Activated B cell treated with CpG ODN at 0.5 μM for 24 hours (primary cell): ENCODE results near the gene THEM5. TPM values are rescaled to one million over a fixed set of nuclear protein-coding genes. Genes with fewer than 3 reads are reported as not detected.
"Not testable (repeated sequence)": the region's sequence is repeated elsewhere in the genome, so short reads cannot be mapped to it uniquely, and the experiment has no call there.

ENCODE experiments used
- ATAC-seq: fragments of 200-7000 bp; cut with Tn5 transposase; one replicate; pipeline ENCODE4 v1.10.0; 2021; ENCODE audit warnings: low read depth, mild to moderate bottlenecking, moderate library complexity
- CTCF ChIA-PET: fragments of 350-600 bp; sonication (Branson Sonifier 250); formaldehyde crosslinking; loops from one replicate; lab custom pipeline; 2021; ENCODE audit warnings: antibody characterized with exemption; lab: Charles Lee
- POLR2A ChIA-PET: fragments of 350-600 bp; sonication (Branson Sonifier 250); formaldehyde crosslinking; loops from one replicate; lab custom pipeline; 2021; ENCODE audit warnings: antibody characterized with exemption; lab: Charles Lee
- DNase-seq: peaks from one replicate; pipeline ENCODE4 v3.0.0; 2022
- H3K27ac Mint-ChIP-seq: one replicate; pipeline ENCODE4 v1.8.0; 2020; ENCODE audit warnings: mixed read lengths
- H3K27me3 Mint-ChIP-seq: one replicate; pipeline ENCODE4 v1.8.0; 2021; ENCODE audit warnings: mixed read lengths
- H3K36me3 Mint-ChIP-seq: one replicate; pipeline ENCODE4 v1.8.0; 2021; ENCODE audit warnings: low read depth, mixed read lengths
- H3K4me1 Mint-ChIP-seq: one replicate; pipeline ENCODE4 v1.8.0; 2021; ENCODE audit warnings: mixed read lengths
- H3K4me3 Mint-ChIP-seq: one replicate; pipeline ENCODE4 v1.8.0; 2020; ENCODE audit warnings: mild to moderate bottlenecking, mixed read lengths
- H3K9me3 Mint-ChIP-seq: one replicate; pipeline ENCODE4 v1.8.0; 2020; ENCODE audit warnings: mixed read lengths
- intact Hi-C: fragments of 100-400 bp; cut with micrococcal nuclease; formaldehyde crosslinking; loops from one replicate; pipeline ENCODE4 v1.15.1; 2024
- total RNA-seq: library from RNA; stranded (reverse); gene quantifications from 2 replicates; pipeline ENCODE4 v1.2.3, GENCODE V29; 2022
- TF ChIP-seq, protein P1 (sequence below): fragments of 200-600 bp; IDR thresholded peaks from one replicate; pipeline ENCODE4 v1.8.0; 2022; ENCODE audit warnings: antibody characterized with exemption, mild to moderate bottlenecking

Gene THEM5
- total RNA-seq, 1 donor from 2014 or later: not detected

- intact Hi-C loops: no loop called here
- DNase-seq: no peak
- Mint-ChIP-seq H3K4me3 (no peak overlapping the region), H3K9me3 (no peaks in the 10 kb centered on the region), H3K36me3 (peaks cover 19% of the 10 kb centered on the region), H3K4me1 (no peaks in the 10 kb centered on the region), H3K27ac (no peak overlapping the region), H3K27me3 (no peaks in the 10 kb centered on the region)
- ChIA-PET CTCF (no interaction called here), POLR2A (no interaction called here)
- TF ChIP-seq, protein P1, sequence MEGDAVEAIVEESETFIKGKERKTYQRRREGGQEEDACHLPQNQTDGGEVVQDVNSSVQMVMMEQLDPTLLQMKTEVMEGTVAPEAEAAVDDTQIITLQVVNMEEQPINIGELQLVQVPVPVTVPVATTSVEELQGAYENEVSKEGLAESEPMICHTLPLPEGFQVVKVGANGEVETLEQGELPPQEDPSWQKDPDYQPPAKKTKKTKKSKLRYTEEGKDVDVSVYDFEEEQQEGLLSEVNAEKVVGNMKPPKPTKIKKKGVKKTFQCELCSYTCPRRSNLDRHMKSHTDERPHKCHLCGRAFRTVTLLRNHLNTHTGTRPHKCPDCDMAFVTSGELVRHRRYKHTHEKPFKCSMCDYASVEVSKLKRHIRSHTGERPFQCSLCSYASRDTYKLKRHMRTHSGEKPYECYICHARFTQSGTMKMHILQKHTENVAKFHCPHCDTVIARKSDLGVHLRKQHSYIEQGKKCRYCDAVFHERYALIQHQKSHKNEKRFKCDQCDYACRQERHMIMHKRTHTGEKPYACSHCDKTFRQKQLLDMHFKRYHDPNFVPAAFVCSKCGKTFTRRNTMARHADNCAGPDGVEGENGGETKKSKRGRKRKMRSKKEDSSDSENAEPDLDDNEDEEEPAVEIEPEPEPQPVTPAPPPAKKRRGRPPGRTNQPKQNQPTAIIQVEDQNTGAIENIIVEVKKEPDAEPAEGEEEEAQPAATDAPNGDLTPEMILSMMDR: no peak
- no peak for ATAC-seq
These were observed 22.0 kb upstream of the THEM5 start for GRCh38 chr1:151875419-151876097.

DNA sequence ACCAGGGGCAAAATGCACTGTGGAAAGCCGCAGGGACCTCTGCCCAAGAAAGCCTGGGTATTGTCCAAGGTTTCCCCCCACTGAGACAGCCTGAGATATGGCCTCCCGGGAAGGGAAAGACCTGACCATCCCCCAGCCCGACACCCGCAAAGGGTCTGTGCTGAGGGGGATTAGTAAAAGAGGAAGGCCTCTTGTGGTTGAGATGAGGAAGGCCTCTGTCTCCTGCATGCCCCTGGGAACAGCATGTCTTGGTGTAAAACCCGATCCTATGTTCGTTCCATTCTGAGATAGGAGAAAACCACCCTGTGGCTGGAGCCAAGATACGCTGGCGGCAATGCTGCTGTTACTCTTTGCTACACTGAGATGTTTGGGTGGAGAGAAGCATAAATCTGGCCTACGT, 19.3 kb upstream of the THEM5 start:
- H3K27ac Mint-ChIP-seq, intact Hi-C loops, H3K4me1 Mint-ChIP-seq, ATAC-seq, H3K4me3 Mint-ChIP-seq, CTCF ChIA-PET, H3K27me3 Mint-ChIP-seq, DNase-seq, H3K9me3 Mint-ChIP-seq, POLR2A ChIA-PET: not testable (repeated sequence)
- peaks cover 19% of the 10 kb centered on the region for H3K36me3 Mint-ChIP-seq

- no peak for ATAC-seq
- ChIA-PET CTCF (interaction anchor here (1.0 kb wide), 1 partner anchor 35 kb away, joined by 3 read pairs; no protein-coding TSS in a partner anchor), POLR2A (interaction anchor here (0.7 kb wide), 1 partner anchor 163 kb away, joined by 7 read pairs; no protein-coding TSS in a partner anchor)
- no peak for DNase-seq
- Mint-ChIP-seq H3K9me3 (no peaks in the 10 kb centered on the region), H3K4me1 (no peaks in the 10 kb centered on the region), H3K4me3 (no peak overlapping the region), H3K27me3 (no peaks in the 10 kb centered on the region), H3K27ac (no peak overlapping the region), H3K36me3 (peaks cover 17% of the 10 kb centered on the region)
- TF ChIP-seq, protein P1: no peak
- intact Hi-C loops: no loop called here
These were observed 17.9 kb upstream of the THEM5 start for GRCh38 chr1:151871284-151872030.

DNA sequence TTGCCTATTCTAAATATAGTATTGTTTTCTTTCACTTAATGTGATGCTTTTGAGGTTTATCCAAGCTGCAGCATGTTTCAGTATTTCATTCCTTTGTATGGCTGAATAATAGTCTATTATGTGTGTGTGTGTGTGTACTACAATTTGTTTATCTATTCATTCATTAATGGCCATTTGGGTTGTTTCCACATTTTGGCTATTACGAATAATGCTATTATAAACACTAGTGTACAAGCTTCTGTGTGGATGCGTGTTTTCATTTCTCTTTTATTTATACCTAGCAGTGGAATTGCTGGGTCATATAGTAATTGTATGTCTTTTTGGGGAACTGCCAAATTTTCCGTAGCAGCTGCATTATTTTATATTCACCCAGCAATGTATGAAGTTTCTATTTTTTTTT, 15.0 kb upstream of the THEM5 start:
- DNase-seq: no peak
- intact Hi-C loops: no loop called here
- no peak overlapping the region for H3K4me3 Mint-ChIP-seq
- H3K27me3 Mint-ChIP-seq: peaks cover 7% of the 10 kb centered on the region
- no peaks in the 10 kb centered on the region for H3K9me3 Mint-ChIP-seq
- TF ChIP-seq, protein P1: no peak
- H3K27ac Mint-ChIP-seq: no peak overlapping the region
- peaks cover 3% of the 10 kb centered on the region for H3K36me3 Mint-ChIP-seq
- no peak for ATAC-seq
- H3K4me1 Mint-ChIP-seq: no peaks in the 10 kb centered on the region
- ChIA-PET CTCF (no interaction called here), POLR2A (no interaction called here)

GRCh38 chr1:151867765-151868411, 14.4 kb upstream of the THEM5 start:
- H3K4me1 Mint-ChIP-seq: no peaks in the 10 kb centered on the region
- ChIA-PET POLR2A (no interaction called here), CTCF (no interaction called here)
- H3K27ac Mint-ChIP-seq: no peak overlapping the region
- intact Hi-C loops: no loop called here
- H3K9me3 Mint-ChIP-seq: no peaks in the 10 kb centered on the region
- DNase-seq (no peak), ATAC-seq (no peak)
- H3K27me3 Mint-ChIP-seq: peaks cover 7% of the 10 kb centered on the region
- H3K36me3 Mint-ChIP-seq: no peaks in the 10 kb centered on the region
- TF ChIP-seq, protein P1: no peak
- H3K4me3 Mint-ChIP-seq: no peak overlapping the region
